Coronary artery (tissue), 2 donors: ENCODE results near the gene INPP5K.

Experiments
- DNase-seq: peaks from one replicate; pipeline ENCODE4 v3.0.0-alpha.2; 2017; ENCODE audit warnings: low spot score
- H3K27ac ChIP-seq, 2 donors: fragments of 200-600 bp; sonication (generic); one replicate each; pipeline ENCODE4 v1.5.1; 2016 to 2019
- H3K4me3 ChIP-seq: fragments of 200-600 bp; sonication (generic); 2 replicates; pipeline ENCODE4 v1.5.1; 2016; ENCODE audit warnings: mild to moderate bottlenecking, moderate library complexity
- TF ChIP-seq, protein P1 (sequence below): fragments of 200-600 bp; sonication (generic); IDR thresholded peaks from one replicate; pipeline ENCODE4 v1.5.1; 2019; ENCODE audit warnings: antibody characterized with exemption

The INPP5K gene

DNA sequence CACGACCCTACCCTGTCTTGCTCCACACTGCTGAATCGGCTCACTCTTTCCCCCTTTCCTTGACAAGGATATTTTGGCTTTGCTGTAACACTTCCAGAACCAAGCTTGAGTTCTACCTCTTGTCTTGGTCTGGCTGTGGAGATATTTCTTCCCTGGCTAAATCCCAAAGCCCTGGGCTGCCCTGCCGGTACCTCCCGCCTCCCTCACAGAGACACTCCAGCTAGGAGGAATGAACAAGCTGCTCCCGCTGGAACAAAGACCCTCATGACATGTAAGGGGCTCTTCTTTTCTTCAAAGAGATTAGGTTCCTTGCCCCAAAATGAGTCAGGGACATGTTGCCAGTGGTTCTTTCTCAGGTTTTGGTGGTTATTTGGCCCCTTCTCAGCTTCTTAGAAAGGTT lies 10.8 kb downstream of the INPP5K start:
- Histone ChIP-seq H3K4me3 (no peak overlapping the region), H3K27ac (no peak overlapping the region)
- DNase-seq, result no peak
- TF ChIP-seq, protein P1, sequence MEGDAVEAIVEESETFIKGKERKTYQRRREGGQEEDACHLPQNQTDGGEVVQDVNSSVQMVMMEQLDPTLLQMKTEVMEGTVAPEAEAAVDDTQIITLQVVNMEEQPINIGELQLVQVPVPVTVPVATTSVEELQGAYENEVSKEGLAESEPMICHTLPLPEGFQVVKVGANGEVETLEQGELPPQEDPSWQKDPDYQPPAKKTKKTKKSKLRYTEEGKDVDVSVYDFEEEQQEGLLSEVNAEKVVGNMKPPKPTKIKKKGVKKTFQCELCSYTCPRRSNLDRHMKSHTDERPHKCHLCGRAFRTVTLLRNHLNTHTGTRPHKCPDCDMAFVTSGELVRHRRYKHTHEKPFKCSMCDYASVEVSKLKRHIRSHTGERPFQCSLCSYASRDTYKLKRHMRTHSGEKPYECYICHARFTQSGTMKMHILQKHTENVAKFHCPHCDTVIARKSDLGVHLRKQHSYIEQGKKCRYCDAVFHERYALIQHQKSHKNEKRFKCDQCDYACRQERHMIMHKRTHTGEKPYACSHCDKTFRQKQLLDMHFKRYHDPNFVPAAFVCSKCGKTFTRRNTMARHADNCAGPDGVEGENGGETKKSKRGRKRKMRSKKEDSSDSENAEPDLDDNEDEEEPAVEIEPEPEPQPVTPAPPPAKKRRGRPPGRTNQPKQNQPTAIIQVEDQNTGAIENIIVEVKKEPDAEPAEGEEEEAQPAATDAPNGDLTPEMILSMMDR, result no peak

DNA sequence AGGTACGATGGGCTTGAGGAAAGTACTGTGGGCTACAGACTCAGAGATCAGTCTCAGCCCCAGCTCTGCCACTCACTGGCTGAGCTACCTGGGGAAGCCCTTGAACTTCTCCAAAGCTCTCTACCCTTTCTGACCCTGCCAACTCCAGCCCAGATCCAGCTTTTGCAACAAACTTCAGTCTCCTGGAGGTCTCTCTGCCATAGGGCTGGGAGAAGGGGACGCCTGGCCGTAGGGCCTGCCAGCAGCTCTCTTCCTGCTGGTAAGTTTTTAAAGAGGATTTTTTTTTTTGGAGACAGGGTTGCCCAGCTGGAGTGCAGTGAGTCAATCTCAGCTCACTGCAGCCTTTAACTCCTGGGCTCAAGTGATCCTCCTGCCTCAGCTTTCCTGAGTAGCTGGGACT lies 11.5 kb downstream of the INPP5K start:
- DNase-seq, result no peak
- TF ChIP-seq, protein P1, result no peak
- Histone ChIP-seq H3K27ac (no peak overlapping the region), H3K4me3 (no peak overlapping the region)

DNA sequence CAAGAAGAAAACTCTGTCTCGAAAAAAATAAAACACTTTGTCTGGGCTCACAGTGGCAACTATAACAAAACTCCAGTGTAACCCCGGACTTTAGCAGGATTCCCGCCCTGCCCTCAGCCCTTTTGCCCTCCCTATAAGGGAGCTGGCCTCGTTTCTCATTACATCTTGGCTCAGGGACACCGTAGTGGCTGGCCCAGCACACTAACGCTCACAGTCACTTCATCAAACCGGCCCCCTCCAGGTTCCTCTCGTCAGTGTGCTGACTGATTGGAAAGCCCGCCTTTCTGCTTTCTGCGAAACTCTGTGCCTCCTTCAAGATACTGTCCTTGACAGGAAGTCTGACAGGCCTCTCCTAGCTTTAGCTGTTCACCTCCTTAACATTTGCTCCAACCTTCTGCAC lies 12.7 kb downstream of the INPP5K start:
- Histone ChIP-seq H3K27ac (no peak overlapping the region), H3K4me3 (no peak overlapping the region)
- no peak for DNase-seq
- TF ChIP-seq, protein P1, result no peak

DNA sequence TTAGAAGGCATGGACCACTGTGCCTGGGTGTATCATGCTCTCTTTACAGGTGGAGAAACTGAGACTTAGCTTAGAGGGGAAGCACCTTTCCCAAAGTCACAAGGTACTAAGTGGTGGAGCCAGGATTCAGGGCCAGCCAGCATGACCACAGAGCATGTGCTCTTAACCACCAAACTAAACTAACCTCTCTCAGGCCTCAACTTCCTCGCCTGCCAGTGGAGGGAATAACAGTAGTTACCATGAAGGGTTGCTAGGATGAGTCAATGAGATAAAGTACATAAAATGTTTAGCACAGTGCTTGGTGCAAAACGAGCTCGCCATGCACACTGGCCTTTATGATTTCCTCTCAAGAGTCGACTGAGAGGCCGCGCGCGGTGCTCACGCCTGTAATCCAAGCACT lies 17.5 kb downstream of the INPP5K start:
- TF ChIP-seq, protein P1, result no peak
- H3K4me3 ChIP-seq, result no peak overlapping the region
- no peak overlapping the region for H3K27ac ChIP-seq
- no peak for DNase-seq

DNA sequence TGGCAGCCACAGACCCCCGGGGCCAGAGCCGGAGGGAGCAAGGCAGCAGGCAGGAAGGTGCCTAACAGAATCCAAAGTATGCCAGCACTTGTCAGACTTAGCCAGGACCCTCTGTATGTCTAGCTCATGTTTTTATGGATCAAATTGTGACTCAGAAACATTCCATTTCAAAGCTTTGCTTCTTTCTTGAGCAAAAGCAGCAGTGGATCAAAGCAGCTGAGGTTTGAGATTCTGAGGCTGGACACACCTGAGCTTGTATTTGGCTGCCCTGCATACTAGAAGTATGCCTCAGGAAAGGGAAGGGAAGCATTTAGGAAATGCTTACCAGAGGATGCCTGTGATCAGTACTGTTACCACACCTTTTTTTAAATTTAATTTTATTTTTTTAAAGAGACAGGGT lies 18.2 kb downstream of the INPP5K start:
- TF ChIP-seq, protein P1, result no peak
- no peak for DNase-seq
- Histone ChIP-seq H3K4me3 (no peak overlapping the region), H3K27ac (peak overlapping the region in 1 of 2 donors; percentile 100)

DNA sequence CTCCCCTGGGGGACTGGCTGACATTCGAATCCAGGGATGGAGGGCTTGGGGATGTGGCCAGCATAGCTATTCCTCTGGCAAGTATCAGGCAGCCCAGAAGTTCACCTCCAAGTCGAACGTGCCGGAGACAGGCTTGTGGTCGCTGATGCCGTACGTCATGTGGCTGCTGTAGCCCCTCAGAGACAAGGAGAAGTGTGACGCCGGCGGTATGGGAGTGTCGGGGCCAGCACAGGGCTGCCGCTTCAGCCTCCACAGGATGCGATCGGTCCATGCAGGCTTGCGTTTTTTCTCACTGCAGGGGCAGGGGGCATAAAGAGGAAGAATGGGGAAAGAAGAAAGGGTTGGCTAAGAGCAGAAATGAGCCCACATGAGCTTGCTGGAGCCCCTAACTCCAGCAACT lies 18.6 kb downstream of the INPP5K start:
- H3K4me3 ChIP-seq, result no peak overlapping the region
- TF ChIP-seq, protein P1, result no peak
- no peak for DNase-seq
- H3K27ac ChIP-seq, result peak overlapping the region in 1 of 2 donors; percentile 100

DNA sequence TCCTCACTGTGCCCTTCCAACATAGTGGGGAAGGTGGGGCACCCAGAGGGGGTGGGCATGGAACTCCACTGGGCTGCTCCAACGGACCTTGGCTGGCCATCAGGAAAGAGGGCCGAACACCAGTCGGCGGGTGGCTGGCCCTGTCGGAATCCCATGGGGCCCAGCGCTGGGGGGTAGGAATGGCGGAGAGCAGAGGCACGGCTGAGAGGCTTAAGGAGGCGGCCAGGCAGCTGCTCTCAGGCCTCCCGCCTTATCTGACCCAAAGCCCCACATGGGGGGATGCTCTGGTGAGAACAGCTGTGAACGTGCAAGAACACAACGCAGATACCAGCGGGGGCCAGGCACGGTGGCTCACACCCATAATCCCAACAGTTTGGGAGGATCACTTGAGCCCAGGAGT lies 19.5 kb downstream of the INPP5K start:
- Histone ChIP-seq H3K27ac (peak overlapping the region; percentile 74 to 100), H3K4me3 (no peak overlapping the region)
- no peak for DNase-seq
- TF ChIP-seq, protein P1, result no peak
